HCT116 (cell line): ENCODE measurements around the gene DOCK2. TPM values are rescaled to one million over a fixed set of nuclear protein-coding genes. Genes with fewer than 3 reads are reported as not detected.

Experiments used
- ATAC-seq: fragments of 200-7000 bp; cut with Tn5 transposase; 2 replicates; pipeline ENCODE4 v1.9.1; 2020; ENCODE audit warnings: mild to moderate bottlenecking, moderate library complexity
- BruUV-seq: library from RNA; stranded (reverse); fragments of 400-500 nt; replicated peaks from 2 replicates; lab custom pipeline; 2021; lab: Mats Ljungman, UMichigan
- CTCF ChIA-PET: fragments of 300-600 bp; sonication (Branson Sonifier 250); formaldehyde crosslinking; loops from one replicate; lab custom pipeline; 2021; ENCODE audit warnings: antibody characterized with exemption; lab: Charles Lee
- POLR2A ChIA-PET: fragments of 300-600, 350-600 bp; sonication (Branson Sonifier 250); formaldehyde crosslinking; loops from one replicate; lab custom pipeline; 2021; ENCODE audit warnings: antibody characterized with exemption; lab: Charles Lee
- RAD21 ChIA-PET, 2 experiments: fragments of 300-600 bp; sonication (Branson Sonifier 250); formaldehyde crosslinking; loops; one replicate each; lab custom pipeline; 2023; ENCODE audit warnings: low total read pairs in 2 of 2; ENCODE audit not compliant: uncharacterized antibody in 2 of 2, unreplicated experiment in 2 of 2, low non-redundant PET in 1 of 2; lab: Charles Lee
- DNase-seq: peaks from one replicate; pipeline ENCODE4 v3.0.0-alpha.2; 2010; ENCODE audit warnings: low read depth, low spot score
- H2AFZ ChIP-seq: fragments of 200-600 bp; shearing (Covaris generic), sonication (generic); 2 replicates; pipeline ENCODE4 v1.6.1; 2017; ENCODE audit warnings: low read depth, mixed run types, mixed read lengths, antibody characterized with exemption, low read length; ENCODE audit not compliant: poor library complexity, severe bottlenecking
- H3K27ac ChIP-seq: 2 replicates; pipeline ENCODE4 v1.5.1; 2012; ENCODE audit warnings: low read depth, low read length
- H3K27me3 ChIP-seq: fragments of 200-600 bp; sonication (generic); 2 replicates; pipeline ENCODE4 v1.6.1; 2016; ENCODE audit warnings: mixed run types, low read length, mixed read lengths; ENCODE audit not compliant: insufficient read depth
- H3K36me3 ChIP-seq, 2 experiments: fragments of 200-500 bp in 1 of 2; fragments of 200-600 bp in 1 of 2; sonication (Bioruptor generic) in 1 of 2; sonication (generic) in 1 of 2; 2 replicates each; pipeline versions ENCODE4 v1.5.1 to v1.6.1; 2014 to 2016; ENCODE audit warnings: low read length in 2 of 2, inconsistent platforms in 1 of 2, mixed read lengths in 1 of 2, mixed run types in 1 of 2; ENCODE audit not compliant: insufficient read depth in 2 of 2, control insufficient read depth in 1 of 2
- H3K4me1 ChIP-seq, 2 experiments: fragments of 200-600 bp in 1 of 2; sonication (generic) in 1 of 2; 2 replicates each; pipeline versions ENCODE4 v1.5.1 to v1.6.1; 2012 to 2017; ENCODE audit warnings: low read length in 2 of 2, inconsistent platforms in 1 of 2, mild to moderate bottlenecking in 1 of 2, mixed read lengths in 1 of 2, mixed run types in 1 of 2, moderate library complexity in 1 of 2; ENCODE audit not compliant: insufficient read depth in 2 of 2, control insufficient read depth in 1 of 2
- H3K4me2 ChIP-seq: fragments of 200-600 bp; sonication (generic); 2 replicates; pipeline ENCODE4 v1.6.1; 2017; ENCODE audit warnings: mixed run types, low read length, mixed read lengths
- H3K4me3 ChIP-seq, 2 experiments: fragments of 200-600 bp in 1 of 2; sonication (generic) in 1 of 2; replicated peaks in 1 of 2; 2 replicates each; pipeline ENCODE4 v1.5.1; 2011 to 2016; ENCODE audit warnings: low read length in 2 of 2, control low read depth in 1 of 2, low read depth in 1 of 2, mild to moderate bottlenecking in 1 of 2, mixed read lengths in 1 of 2, mixed run types in 1 of 2
- H3K79me2 ChIP-seq: fragments of 200-600 bp; sonication (generic); 2 replicates; pipeline ENCODE4 v1.6.1; 2017; ENCODE audit warnings: mild to moderate bottlenecking, mixed run types, low read length, moderate library complexity, mixed read lengths; ENCODE audit not compliant: insufficient read depth
- H3K9ac ChIP-seq: fragments of 200-600 bp; sonication (generic); 2 replicates; pipeline ENCODE4 v1.6.1; 2016; ENCODE audit warnings: low read length, mixed read lengths
- H3K9me2 ChIP-seq: fragments of 200-600 bp; sonication (generic), shearing (Covaris generic); 2 replicates; pipeline ENCODE4 v1.6.1; 2017; ENCODE audit warnings: mixed run types, mild to moderate bottlenecking, moderate library complexity; ENCODE audit not compliant: insufficient read depth
- H3K9me3 ChIP-seq, 2 experiments: fragments of 200-500 bp in 1 of 2; fragments of 200-600 bp in 1 of 2; sonication (Bioruptor generic) in 1 of 2; sonication (generic) in 1 of 2; 2 replicates each; pipeline ENCODE4 v1.6.1; 2014 to 2017; ENCODE audit warnings: low read length in 2 of 2, mixed read lengths in 2 of 2, inconsistent platforms in 1 of 2, low read depth in 1 of 2, mild to moderate bottlenecking in 1 of 2, mixed run types in 1 of 2, moderate library complexity in 1 of 2; ENCODE audit not compliant: control insufficient read depth in 1 of 2, insufficient read depth in 1 of 2
- H4K20me1 ChIP-seq: fragments of 200-600 bp; sonication (generic), shearing (Covaris generic); 2 replicates; pipeline ENCODE4 v1.6.1; 2017; ENCODE audit warnings: mixed run types, mild to moderate bottlenecking, moderate library complexity; ENCODE audit not compliant: insufficient read depth
- ELF1 ChIP-seq: IDR thresholded peaks from 2 replicates; pipeline ENCODE4 v1.6.1; 2012; ENCODE audit warnings: low read depth, borderline replicate concordance
- EZH2 ChIP-seq: fragments of 200-600 bp; sonication (generic); IDR thresholded peaks from 2 replicates; pipeline ENCODE4 v1.6.1; 2017; ENCODE audit warnings: antibody characterized with exemption, mixed run types
- MAX ChIP-seq: IDR thresholded peaks from 2 replicates; pipeline ENCODE4 v1.6.1; 2012
- SP1 ChIP-seq: IDR thresholded peaks from 2 replicates; pipeline ENCODE4 v1.6.1; 2012; ENCODE audit warnings: low read depth
- YY1 ChIP-seq: IDR thresholded peaks from 2 replicates; pipeline ENCODE4 v1.6.1; 2011; ENCODE audit warnings: low read length, low read depth, moderate library complexity, mild to moderate bottlenecking; ENCODE audit not compliant: insufficient replicate concordance; ENCODE audit errors: extremely low read depth
- intact Hi-C: fragments of 100-400 bp; cut with micrococcal nuclease; formaldehyde crosslinking; loops from 2 replicates; pipeline ENCODE4 v1.10.0; 2022
- total RNA-seq: library from RNA; stranded (reverse); gene quantifications from one replicate; pipeline ENCODE4 v1.2.1, GENCODE V29; 2021; ENCODE audit not compliant: unreplicated experiment
- TF ChIP-seq, protein P1 (sequence below): IDR thresholded peaks from 2 replicates; pipeline ENCODE4 v1.6.1; 2011; ENCODE audit warnings: mild to moderate bottlenecking, low read length, moderate library complexity; ENCODE audit not compliant: insufficient replicate concordance; ENCODE audit errors: extremely low read depth

The DOCK2 gene
- total RNA-seq, 1 experiment from 2014 or later = 0.89 TPM

- Histone ChIP-seq H3K27me3 (peaks cover 40% of the 10 kb centered on the region), H3K4me3 (no peak overlapping the region), H3K4me2 (no peak overlapping the region), H3K4me1 (no peaks in the 10 kb centered on the region), H2AFZ (no peak overlapping the region), H3K9ac (no peak overlapping the region), H3K36me3 (no peaks in the 10 kb centered on the region), H4K20me1 (no peaks in the 10 kb centered on the region), H3K79me2 (no peaks in the 10 kb centered on the region), H3K9me3 (no peaks in the 10 kb centered on the region), H3K27ac (no peak overlapping the region), H3K9me2 (no peaks in the 10 kb centered on the region)
- ATAC-seq (no peak), DNase-seq (no peak)
- CTCF ChIA-PET = no interaction called here
- no peak for TF ChIP-seq MAX
- RAD21 ChIA-PET = no interaction called here
- BruUV-seq = no TSS peak
- intact Hi-C loops = no loop called here
- POLR2A ChIA-PET = no interaction called here
Observed at GRCh38 chr5:170076739-170077138, 439.7 kb downstream of the DOCK2 start.

DNA sequence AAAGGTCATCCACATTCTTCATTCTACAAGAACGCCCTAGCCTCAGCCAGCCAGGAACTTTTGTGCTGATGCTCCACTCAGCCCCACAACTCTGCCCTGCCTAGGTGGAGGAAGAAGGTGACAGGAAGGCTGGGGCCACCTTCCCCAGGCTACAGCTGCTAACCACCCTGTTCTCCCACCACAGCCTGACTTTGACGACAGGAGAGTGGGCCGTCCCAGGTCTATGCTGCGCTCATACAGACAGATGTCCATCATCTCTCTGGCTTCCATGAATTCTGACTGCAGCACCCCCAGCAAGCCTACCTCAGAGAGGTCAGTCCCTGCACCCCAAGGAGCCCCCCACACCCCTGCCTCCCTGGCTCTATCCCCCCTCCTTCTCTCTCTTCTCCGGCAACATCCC lies 440.5 kb downstream of the DOCK2 start:
- intact Hi-C loops = no loop called here
- RAD21 ChIA-PET = no interaction called here

More for the DNA sequence above, 440.5 kb downstream of the DOCK2 start:
- Histone ChIP-seq H3K9me3 (no peaks in the 10 kb centered on the region), H3K9me2 (no peaks in the 10 kb centered on the region), H3K4me1 (no peaks in the 10 kb centered on the region), H3K4me3 (no peak overlapping the region), H3K27ac (no peak overlapping the region), H3K79me2 (no peaks in the 10 kb centered on the region), H2AFZ (no peak overlapping the region), H3K9ac (no peak overlapping the region), H4K20me1 (no peaks in the 10 kb centered on the region), H3K36me3 (no peaks in the 10 kb centered on the region), H3K4me2 (no peak overlapping the region), H3K27me3 (peaks cover 35% of the 10 kb centered on the region)
- POLR2A ChIA-PET = no interaction called here
- TF ChIP-seq YY1 (no peak), EZH2 (no peak), SP1 (no peak), ELF1 (no peak)
- TF ChIP-seq, protein P1, sequence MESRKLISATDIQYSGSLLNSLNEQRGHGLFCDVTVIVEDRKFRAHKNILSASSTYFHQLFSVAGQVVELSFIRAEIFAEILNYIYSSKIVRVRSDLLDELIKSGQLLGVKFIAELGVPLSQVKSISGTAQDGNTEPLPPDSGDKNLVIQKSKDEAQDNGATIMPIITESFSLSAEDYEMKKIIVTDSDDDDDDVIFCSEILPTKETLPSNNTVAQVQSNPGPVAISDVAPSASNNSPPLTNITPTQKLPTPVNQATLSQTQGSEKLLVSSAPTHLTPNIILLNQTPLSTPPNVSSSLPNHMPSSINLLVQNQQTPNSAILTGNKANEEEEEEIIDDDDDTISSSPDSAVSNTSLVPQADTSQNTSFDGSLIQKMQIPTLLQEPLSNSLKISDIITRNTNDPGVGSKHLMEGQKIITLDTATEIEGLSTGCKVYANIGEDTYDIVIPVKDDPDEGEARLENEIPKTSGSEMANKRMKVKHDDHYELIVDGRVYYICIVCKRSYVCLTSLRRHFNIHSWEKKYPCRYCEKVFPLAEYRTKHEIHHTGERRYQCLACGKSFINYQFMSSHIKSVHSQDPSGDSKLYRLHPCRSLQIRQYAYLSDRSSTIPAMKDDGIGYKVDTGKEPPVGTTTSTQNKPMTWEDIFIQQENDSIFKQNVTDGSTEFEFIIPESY = no peak
- no TSS peak for BruUV-seq
- CTCF ChIA-PET = no interaction called here
- DNase-seq (no peak), ATAC-seq (no peak)
